Endothelial cell of umbilical vein (primary cell): ENCODE results near the gene FKBP14.

Experiments used
- CTCF ChIP-seq, 2 donors: IDR thresholded peaks; 1 replicate in 1 of 2; 2 replicates in 1 of 2; pipeline ENCODE4 v1.5.1; 2011; ENCODE audit warnings: low read length in 2 of 2, mild to moderate bottlenecking in 2 of 2, moderate library complexity in 2 of 2, control low read depth in 1 of 2, inconsistent platforms in 1 of 2, low read depth in 1 of 2; ENCODE audit not compliant: insufficient read depth in 1 of 2; ENCODE audit errors: extremely low read depth in 1 of 2
- EZH2 ChIP-seq: IDR thresholded peaks from 2 replicates; pipeline ENCODE4 v1.6.1; 2012; ENCODE audit warnings: borderline replicate concordance, low read depth, mild to moderate bottlenecking, moderate library complexity, low read length, inconsistent platforms; ENCODE audit not compliant: severe bottlenecking
- POLR2AphosphoS5 ChIP-seq: IDR thresholded peaks from 2 replicates; pipeline ENCODE4 v1.6.1; 2012; ENCODE audit warnings: low read depth, mild to moderate bottlenecking, control low read depth, low read length, moderate library complexity; ENCODE audit not compliant: insufficient read depth

- TF ChIP-seq EZH2 (no peak), POLR2AphosphoS5 (no peak), CTCF (IDR thresholded peaks at IDR 0.05; ENCODE audit: extremely low read depth in 1 of 2, insufficient read depth in 1 of 2, low read depth in 1 of 2, low read length in 2 of 2) (no peak)
Measured at GRCh38 chr7:29990931-29991330, 35.6 kb downstream of the FKBP14 start.
